RKO (cell line): ENCODE measurements around the gene PHTF1.
"Not testable (repeated sequence)": the region's sequence is repeated elsewhere in the genome, so short reads cannot be mapped to it uniquely, and the experiment has no call there.

Experiments
- DNase-seq: peaks from one replicate; pipeline ENCODE4 v3.0.0-alpha.2; 2016; ENCODE audit warnings: low spot score

The PHTF1 gene

GRCh38 chr1:113777561-113777960 lies 18.3 kb upstream of the PHTF1 start:
- DNase-seq, result no peak

DNA sequence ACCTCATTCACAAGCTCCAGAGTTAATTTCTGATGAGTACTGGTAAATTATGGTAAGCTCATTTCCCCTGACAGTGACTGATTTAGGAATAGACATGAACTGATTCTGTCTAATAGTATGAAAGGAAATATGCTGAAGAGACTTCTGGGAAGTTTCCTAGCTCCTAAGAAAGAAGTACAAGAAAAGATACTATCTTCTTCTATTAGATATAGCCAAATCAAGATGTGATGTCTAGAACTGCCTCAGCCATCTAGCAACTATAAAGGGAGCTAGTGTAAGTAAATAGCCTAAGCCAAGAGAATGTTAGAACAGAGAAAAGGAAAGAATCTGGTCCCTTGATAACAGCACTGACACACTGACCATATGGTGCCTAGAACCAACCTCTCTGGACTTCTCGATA lies 10.7 kb upstream of the PHTF1 start:
- no peak for DNase-seq

GRCh38 chr1:113769601-113769970 lies 10.3 kb upstream of the PHTF1 start:
- no peak for DNase-seq

DNA sequence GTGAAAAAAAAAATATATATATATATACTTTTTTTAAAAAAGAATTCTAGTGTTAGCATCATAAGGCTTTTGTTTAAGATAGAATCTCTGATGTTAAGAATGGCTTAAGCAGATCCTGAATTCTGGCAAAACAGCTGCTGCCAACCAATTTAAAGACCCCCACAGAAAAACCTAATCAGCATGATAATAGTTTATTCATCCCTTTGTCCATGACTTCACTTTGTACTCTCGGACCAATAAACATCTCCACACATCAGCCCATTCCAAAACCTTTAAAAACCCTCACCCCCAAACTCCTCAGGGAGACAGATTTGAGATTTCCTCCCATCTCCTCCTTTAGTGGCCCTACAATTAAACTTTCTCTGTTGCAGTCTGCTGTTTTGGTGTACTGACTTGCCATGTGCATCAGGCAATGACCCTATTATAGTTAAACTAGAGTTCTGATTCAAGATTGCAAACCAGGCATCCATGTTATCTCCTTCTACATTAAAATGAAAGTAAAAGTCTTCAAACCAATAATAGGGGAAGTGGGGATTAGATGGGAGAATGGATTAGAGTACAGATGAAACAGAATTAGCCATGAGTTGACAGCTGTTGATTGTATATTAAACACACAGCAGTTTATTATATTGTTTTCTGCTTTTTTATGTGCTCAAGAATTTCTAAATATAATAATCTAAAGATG lies 9.8 kb upstream of the PHTF1 start:
- DNase-seq, result no peak

DNA sequence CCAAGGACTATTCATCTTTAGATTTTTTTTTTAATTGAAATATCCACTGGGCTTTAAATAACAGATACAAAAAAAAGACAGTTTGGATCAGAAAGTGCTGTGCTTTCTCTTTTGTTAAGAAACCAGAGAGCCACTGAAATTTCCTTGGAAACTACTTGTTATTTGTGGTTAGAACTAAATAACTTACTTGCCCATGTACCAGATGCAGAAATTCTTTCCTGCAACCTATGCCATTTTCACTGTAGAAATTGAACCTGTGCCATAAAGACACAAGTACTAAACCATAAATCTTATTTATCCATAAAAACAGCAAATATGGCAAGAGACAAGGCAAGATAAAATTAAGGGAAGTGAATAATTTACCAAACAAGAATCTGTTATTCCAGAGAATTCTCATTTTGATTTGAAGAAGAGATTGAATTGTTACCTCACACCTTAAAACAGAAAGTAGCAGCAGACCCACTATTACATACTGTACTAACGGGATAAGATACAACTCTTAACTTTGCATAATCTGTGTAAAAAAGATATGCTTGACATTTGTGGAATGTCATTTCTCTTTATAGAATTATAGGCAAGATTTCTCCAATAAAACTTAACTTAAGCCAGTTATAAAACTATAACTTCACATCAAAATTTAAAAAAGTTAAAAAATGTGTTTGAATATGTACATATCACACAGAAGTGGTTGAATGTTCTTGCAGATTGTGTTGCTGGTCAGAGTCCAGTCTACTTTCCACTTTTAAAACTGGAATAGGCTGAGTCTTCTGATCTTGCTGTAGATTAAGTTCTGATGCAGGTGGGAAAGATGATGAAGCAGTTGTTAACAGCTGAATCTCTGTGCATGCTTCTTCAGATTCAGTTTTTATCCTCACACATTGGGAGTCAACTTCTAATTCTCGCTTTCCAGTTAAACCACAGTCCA lies 6.3 kb upstream of the PHTF1 start:
- no peak for DNase-seq

GRCh38 chr1:113763661-113764060 lies 4.4 kb upstream of the PHTF1 start:
- DNase-seq, result no peak

DNA sequence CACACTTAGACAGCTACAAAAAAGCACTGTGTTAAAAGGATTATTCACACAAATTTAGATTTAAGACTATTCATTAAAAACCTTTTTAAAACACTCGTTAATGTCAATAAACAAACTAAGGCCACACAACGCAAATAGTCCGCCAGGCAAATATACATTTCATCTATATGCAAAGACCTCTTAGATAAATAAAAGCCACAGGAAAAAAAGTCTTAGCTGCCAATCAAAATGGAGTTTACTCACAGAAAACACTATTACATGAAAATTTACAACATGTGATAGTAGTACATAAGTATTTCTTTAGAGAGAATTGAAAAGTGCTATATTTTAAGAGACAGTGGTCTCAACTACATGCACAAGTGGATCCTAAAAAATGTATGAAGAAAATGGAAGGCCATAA lies 2.7 kb upstream of the PHTF1 start:
- DNase-seq, result no peak

DNA sequence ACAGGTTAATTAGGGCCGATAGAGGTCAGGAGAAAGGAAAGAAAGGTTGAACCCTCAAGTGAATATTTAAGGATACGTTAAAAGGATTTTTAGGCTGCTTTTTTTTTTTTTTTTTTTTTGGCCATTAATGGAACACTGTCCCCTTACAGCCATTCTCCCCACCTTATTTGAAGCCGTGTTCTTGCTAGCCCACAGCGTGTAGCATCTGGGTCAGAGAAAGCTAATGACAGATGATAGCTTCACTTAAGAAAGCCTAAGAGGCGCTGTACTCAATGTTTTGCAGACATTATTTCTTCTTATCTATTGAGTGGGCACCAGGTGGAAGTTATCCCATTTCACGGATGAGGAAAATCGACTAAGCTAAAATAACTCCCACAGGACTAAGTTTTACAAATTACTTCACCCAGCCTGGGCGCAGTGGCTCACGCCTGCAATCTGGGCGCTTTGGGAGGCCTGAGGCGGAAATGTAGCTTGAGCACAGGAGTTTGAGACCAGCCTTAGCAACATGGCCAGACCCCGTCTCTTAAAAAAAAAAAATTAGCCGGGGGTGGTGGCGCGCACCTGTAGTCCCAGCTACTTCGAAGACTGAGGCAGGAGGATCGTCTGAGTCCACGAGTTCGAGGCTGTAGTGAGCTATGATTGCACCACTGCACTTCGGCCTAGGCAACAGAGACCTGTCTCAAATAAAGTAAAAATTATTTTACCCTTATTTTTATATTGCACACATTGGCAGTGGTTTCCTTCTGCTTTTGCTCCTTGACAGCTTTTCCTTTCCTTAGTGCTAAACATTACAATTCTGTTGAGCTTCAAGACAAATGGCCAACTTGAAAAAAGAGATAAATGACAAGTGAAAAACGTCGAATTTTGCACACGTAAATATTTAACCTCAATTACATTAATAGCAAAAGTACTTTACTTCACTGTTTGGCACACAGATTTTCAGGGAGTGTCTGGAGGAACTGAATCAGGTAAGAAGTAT lies 1.1 kb upstream of the PHTF1 start:
- DNase-seq, result peak; percentile 37

DNA sequence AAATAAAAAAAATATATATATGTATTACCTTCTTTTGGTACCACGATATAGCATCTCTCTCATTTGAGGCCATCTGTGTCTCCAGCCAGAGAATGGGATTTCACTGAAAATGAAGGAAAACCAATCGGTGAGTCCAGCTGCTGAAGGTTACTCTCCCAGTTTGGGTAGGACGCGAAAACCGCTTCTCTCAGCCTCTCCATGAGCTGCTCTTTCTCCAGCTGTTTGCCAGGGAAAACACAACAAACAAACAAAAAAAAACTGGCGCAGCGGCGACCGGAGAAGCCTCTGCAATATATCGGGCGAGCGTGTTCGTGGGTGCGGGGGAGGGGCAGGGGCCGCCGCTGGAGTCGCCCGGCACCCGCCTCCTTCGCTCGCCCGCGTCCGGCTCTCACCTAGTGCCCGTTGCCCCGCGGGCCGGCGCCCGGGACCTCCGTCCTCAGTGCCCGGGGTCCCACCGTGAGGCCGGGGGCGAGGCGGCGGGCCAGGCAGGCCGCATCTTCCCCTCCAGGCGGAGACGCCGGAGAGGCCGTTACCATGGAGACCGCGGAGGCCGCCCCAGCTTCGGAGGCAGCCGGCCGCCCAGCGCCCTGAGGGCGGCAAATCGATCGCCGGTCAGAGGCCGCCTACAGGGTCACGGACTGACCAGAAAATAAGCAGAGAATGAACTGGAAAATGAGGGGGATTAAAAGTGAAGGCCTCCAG lies 504 bp downstream of the PHTF1 start:
- peak; percentile 81 for DNase-seq

DNA sequence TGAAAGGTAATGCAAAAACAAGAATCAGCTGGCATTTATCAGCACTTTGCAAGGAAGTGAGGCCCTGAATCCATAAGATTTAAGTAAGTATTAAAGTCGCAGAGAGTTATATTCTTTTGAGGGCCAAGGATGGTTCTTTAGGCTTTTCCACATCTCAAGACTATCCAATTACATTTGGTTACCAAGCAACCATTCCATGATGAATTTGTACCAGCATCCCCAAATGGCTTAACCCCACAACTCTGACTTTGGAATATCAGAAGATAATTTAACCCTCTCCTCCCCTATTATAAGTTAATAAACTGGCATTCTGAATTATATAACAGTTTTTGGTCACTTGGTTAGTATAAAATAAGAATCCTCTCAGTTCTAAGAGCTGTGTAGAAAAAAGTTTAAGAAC lies 2.8 kb downstream of the PHTF1 start:
- DNase-seq, result no peak

DNA sequence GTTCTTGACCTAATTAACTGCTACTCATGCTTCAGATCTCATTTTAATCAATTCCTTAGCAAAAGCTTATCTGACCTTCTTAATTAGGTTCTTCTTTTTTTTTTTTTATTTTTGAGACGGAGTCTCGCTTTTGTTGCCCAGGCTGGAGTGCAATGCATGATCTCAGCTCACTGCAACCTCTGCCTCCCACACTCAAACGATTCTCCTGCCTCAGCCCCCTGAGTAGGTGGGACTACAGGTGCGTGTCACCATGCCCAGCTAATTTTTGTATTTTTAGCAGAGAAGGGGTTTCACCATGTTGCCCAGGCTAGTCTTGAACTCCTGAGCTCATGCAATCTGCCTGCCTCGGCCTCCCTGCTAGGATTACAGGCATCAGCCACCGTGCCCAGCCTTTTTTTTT lies 6.0 kb downstream of the PHTF1 start:
- DNase-seq, result not testable (repeated sequence)

DNA sequence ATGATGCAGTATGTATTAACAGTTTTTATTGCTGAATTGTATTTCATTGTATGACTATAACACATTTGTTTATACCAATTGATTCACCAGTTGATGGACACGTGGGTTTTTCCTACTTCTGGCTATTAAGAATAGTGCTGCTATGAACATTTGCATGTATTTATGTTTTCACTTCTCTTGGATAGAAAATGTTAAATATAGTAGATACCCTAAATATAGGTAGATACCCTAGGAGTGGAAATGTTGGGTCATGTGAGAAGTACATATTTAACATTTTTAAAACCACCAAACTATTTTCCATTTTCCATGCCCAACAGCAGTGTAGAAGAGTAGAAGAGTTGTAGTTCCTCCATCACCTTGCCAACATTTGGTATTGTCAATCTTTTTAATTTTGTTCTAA lies 7.8 kb downstream of the PHTF1 start:
- no peak for DNase-seq

DNA sequence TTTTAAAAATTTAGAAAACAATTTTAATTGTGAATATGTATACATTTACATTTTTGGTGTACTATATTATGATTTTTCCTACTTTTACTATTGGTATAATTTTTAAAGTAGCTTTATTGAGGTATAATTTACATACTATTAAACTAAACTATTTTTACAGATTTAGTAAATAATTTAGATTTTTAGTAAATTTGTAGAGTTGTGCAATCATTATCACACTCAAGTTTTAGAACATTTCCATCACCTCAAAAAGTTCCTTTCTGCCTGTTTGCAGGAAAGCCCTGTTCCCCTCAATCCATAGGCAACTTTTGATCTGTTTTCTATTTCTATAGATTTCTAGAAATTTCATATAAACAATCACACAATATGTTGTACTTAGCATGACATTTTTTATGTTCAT lies 8.2 kb downstream of the PHTF1 start:
- DNase-seq, result no peak

GRCh38 chr1:113749402-113749801 lies 9.9 kb downstream of the PHTF1 start:
- no peak for DNase-seq

DNA sequence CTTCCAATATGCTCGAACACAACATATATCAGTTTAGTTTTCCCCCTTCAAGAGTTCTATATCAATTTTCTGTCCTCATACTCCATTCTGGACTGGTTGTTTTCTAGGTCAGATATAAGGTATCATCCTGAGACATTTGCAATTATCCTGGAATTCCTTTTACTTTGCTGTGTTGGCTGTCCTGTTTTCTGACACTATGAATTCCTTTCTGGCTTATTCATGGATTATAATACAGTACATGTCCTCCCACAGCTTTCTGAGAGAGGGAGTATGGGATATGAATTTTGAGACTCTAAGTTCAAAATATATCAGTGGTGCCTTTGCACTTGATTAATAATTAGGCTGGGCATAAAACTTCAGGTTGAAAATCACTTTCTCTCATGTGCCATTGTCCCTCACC lies 11.9 kb downstream of the PHTF1 start:
- DNase-seq, result peak; percentile 27

DNA sequence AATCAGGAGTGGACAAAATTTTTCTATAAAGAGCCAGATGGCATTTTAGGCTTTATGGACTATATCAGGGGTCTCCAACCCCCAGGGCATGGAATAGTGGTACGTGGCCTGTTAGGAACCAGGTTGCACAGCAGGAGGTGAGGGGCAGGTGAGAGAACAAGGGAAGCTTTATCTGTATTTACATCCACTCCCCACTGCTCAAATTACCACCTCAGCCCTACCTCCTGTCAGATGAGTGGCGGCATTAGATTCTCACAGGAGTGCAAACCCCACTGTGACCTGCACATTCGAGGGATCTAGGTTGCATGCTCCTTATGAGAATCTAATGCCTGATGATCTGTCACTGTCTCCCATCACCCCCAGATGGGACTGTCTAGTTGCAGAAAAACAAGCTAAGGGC lies 13.9 kb downstream of the PHTF1 start:
- DNase-seq, result no peak

GRCh38 chr1:113744114-113744513 lies 15.2 kb downstream of the PHTF1 start:
- DNase-seq, result no peak

GRCh38 chr1:113742515-113742914 lies 16.8 kb downstream of the PHTF1 start:
- DNase-seq, result no peak

GRCh38 chr1:113734357-113735055 lies 24.8 kb downstream of the PHTF1 start:
- DNase-seq, result no peak

- DNase-seq, result no peak
Measured at GRCh38 chr1:113732802-113733201, 26.5 kb downstream of the PHTF1 start.

DNA sequence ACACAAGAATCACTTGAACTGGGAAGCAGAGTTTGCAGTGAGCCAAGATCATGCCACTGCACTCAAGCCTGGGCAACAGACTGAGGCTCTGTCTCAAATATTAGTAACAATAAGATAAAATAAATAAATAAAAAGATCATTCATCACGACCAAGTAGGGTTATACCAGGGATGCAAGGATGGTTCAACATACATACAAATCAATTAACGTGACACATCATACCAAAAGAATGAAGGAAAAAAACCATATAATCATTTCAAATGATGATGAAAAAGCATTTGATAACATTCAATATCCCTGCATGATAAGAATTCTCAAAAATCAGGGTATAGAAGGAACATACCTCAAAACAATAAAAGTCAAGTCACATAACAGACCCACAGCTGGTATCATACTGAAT lies 38.3 kb downstream of the PHTF1 start:
- no peak for DNase-seq
